PC-3 (cell line): ENCODE results near the gene CNN1. TPM values are rescaled to one million over a fixed set of nuclear protein-coding genes. Genes with fewer than 3 reads are reported as not detected.

ENCODE experiments used
- ATAC-seq: fragments of 200-7000 bp; cut with Tn5 transposase; 2 replicates; pipeline ENCODE4 v1.9.1; 2020; ENCODE audit warnings: mild to moderate bottlenecking, moderate library complexity
- BruUV-seq: library from RNA; stranded (reverse); fragments of 400-500 nt; replicated peaks from 2 replicates; lab custom pipeline; 2021; lab: Mats Ljungman, UMichigan
- CTCF ChIA-PET: fragments of 300-600 bp; sonication (Branson Sonifier 250); formaldehyde crosslinking; loops from one replicate; lab custom pipeline; 2022; ENCODE audit warnings: antibody characterized with exemption; lab: Charles Lee
- POLR2A ChIA-PET: fragments of 300-600 bp; sonication (Branson Sonifier 250); formaldehyde crosslinking; loops from one replicate; lab custom pipeline; 2022; ENCODE audit warnings: antibody characterized with exemption; ENCODE audit not compliant: unreplicated experiment; lab: Charles Lee
- DNase-seq: peaks from one replicate; pipeline ENCODE4 v3.0.0-alpha.2; 2015
- H2AFZ ChIP-seq: fragments of 300-600 bp; sonication (generic); 2 replicates; pipeline ENCODE4 v1.6.0; 2016; ENCODE audit warnings: antibody characterized with exemption, low read length
- H3F3A ChIP-seq: fragments of 300-600 bp; sonication (generic); one replicate; pipeline ENCODE4 v1.6.0; 2017; ENCODE audit warnings: antibody characterized with exemption, low read length, control low read depth, mild to moderate bottlenecking; ENCODE audit not compliant: unreplicated experiment
- H3K27ac ChIP-seq: fragments of 300-600 bp; sonication (generic); 2 replicates; pipeline ENCODE4 v1.5.1; 2016; ENCODE audit warnings: mild to moderate bottlenecking, low read length
- H3K27me3 ChIP-seq: fragments of 300-600 bp; sonication (generic); 2 replicates; pipeline ENCODE4 v1.6.1; 2016; ENCODE audit warnings: low read length, mixed read lengths
- H3K36me3 ChIP-seq: fragments of 300-600 bp; sonication (generic); 2 replicates; pipeline ENCODE4 v1.6.1; 2016; ENCODE audit warnings: low read depth, mixed run types, low read length, mixed read lengths
- H3K4me1 ChIP-seq: fragments of 300-600 bp; sonication (generic); 2 replicates; pipeline ENCODE4 v1.5.1; 2016; ENCODE audit warnings: low read length; ENCODE audit not compliant: insufficient read depth
- H3K4me2 ChIP-seq: fragments of 300-600 bp; sonication (generic); 2 replicates; pipeline ENCODE4 v1.6.0; 2016; ENCODE audit warnings: low read length
- H3K4me3 ChIP-seq: fragments of 300-600 bp; sonication (generic); 2 replicates; pipeline ENCODE4 v1.5.1; 2016; ENCODE audit warnings: mild to moderate bottlenecking, low read length, mixed read lengths
- H3K79me2 ChIP-seq: fragments of 300-600 bp; sonication (generic); 2 replicates; pipeline ENCODE4 v1.6.1; 2017; ENCODE audit warnings: low read length, mixed read lengths
- H3K9ac ChIP-seq: fragments of 300-600 bp; sonication (generic); 2 replicates; pipeline ENCODE4 v1.6.0; 2016; ENCODE audit warnings: mild to moderate bottlenecking, low read length
- H3K9me2 ChIP-seq: fragments of 300-600 bp; sonication (generic); replicated peaks from 2 replicates; pipeline ENCODE4 v1.6.1; 2016; ENCODE audit warnings: mixed run types, low read length, mixed read lengths
- H3K9me3 ChIP-seq: fragments of 300-600 bp; sonication (generic); 2 replicates; pipeline ENCODE4 v1.6.1; 2016; ENCODE audit warnings: low read length, mixed read lengths
- H4K20me1 ChIP-seq: fragments of 300-600 bp; sonication (generic); 2 replicates; pipeline ENCODE4 v1.6.1; 2016; ENCODE audit warnings: low read length, mixed read lengths
- EZH2 ChIP-seq: fragments of 300-600 bp; sonication (generic); IDR thresholded peaks from one replicate; pipeline ENCODE4 v1.6.1; 2017; ENCODE audit warnings: antibody characterized with exemption, mild to moderate bottlenecking, low read length; ENCODE audit not compliant: unreplicated experiment
- EZH2phosphoT487 ChIP-seq: fragments of 300-600 bp; sonication (generic); IDR thresholded peaks from 2 replicates; pipeline ENCODE4 v1.6.1; 2018; ENCODE audit warnings: mild to moderate bottlenecking, antibody characterized with exemption, low read length, borderline replicate concordance
- intact Hi-C: fragments of 100-400 bp; cut with micrococcal nuclease; formaldehyde crosslinking; loops from 2 replicates; pipeline ENCODE4 v1.9.0; 2023
- total RNA-seq: library from RNA; depleted of rRNA; stranded (reverse); fragments of >200 nt; gene quantifications from 2 replicates; pipeline ENCODE4 v1.2.3, GENCODE V29; 2014
- TF ChIP-seq, protein P1 (sequence below): fragments of 300-600 bp; sonication (generic); conservative IDR thresholded peaks from 2 replicates; pipeline ENCODE4 v1.5.1; 2017; ENCODE audit warnings: antibody characterized with exemption, low read depth, mild to moderate bottlenecking, low read length

Gene CNN1
- total RNA-seq, 1 experiment from 2014 or later: 0.77 TPM

DNA sequence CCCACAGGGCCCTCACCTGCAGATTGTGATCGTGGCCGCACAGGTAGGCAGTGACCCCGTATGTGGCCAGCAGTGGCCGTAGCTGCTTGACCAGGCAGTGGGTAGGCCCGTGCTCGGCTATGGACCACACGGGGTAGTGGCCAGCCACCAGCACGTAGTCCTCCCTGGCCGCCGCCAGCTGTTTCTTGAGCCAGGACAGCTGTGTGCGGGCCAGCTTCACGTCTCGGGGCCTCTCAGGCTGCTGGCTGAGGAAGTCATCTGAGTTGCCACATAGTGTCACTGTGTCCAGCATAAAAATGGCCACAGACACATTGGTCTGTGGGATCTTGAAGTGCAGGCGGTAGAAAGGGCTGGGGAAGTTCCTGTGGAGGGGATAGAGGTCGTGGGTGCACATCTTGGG, 37.6 kb downstream of the CNN1 start:
- CTCF ChIA-PET: no interaction called here
- BruUV-seq: no TSS peak

DNA sequence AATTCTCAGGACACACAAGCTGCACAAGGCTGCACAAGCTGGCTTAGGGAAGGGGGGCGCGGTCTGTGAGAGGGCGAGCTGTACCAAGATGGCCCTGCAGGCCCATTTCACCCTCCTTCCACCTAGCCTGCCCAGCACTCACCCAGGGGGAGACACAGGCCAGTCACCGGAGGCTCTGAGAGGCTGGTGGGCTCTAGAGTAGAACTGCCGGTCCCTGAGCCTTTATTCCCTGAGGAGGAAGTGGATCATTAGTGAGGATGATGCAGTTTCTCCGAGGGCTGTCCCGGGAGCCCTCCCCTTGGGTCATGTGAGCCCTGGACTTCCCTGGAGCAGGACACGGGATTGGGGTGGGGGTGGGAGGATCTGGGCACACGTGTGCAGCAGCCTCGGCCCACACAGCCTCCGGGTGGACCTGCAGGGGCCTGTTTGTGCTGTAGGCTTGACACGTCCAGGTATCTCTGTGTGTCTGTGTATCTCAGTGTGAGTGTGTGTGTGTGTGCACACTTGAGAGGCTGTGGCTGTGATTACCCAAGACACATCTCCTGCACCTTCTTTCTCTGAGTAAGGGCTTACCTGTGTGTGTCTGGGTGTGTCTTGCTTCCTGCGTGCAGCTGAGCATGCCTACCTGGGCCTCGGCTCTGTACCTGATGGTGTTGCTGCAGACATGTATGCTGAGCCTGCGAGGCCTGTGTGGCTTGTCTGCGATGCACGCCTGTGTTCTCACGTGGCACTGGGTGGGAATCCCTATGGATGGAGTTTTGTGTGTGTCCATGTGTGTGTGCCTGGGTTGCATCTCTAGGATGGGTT, 39.0 kb downstream of the CNN1 start, which contains the start of gene ACP5:
ACP5 (minus strand) TSS at position 195 of the 807 bp plus-strand sequence. CDS start 328 bp downstream, outside the sequence.
- no peak within 1 kb of the TSS for H3K9ac ChIP-seq
- no peak within 1 kb of the TSS for H3K4me3 ChIP-seq
- H3K27ac ChIP-seq: no peak within 1 kb of the TSS
- no peak for ATAC-seq
- no peaks in the 10 kb centered on the region for H3K4me1 ChIP-seq
- H3K27me3 ChIP-seq: no peaks in the 10 kb centered on the region
- H2AFZ ChIP-seq: no peak within 1 kb of the TSS
- ChIA-PET POLR2A (no interaction called here), CTCF (no interaction called here)
- no peaks in the 10 kb centered on the region for H3K9me2 ChIP-seq
- no peaks in the 10 kb centered on the region for H3F3A ChIP-seq
- DNase-seq: no peak
- BruUV-seq: no TSS peak
- H4K20me1 ChIP-seq: no peaks in the 10 kb centered on the region
- intact Hi-C loops: no loop called here
- no peaks in the 10 kb centered on the region for H3K79me2 ChIP-seq
- no peaks in the 10 kb centered on the region for H3K9me3 ChIP-seq
- TF ChIP-seq EZH2phosphoT487 (no peak), EZH2 (no peak)
- TF ChIP-seq, protein P1, sequence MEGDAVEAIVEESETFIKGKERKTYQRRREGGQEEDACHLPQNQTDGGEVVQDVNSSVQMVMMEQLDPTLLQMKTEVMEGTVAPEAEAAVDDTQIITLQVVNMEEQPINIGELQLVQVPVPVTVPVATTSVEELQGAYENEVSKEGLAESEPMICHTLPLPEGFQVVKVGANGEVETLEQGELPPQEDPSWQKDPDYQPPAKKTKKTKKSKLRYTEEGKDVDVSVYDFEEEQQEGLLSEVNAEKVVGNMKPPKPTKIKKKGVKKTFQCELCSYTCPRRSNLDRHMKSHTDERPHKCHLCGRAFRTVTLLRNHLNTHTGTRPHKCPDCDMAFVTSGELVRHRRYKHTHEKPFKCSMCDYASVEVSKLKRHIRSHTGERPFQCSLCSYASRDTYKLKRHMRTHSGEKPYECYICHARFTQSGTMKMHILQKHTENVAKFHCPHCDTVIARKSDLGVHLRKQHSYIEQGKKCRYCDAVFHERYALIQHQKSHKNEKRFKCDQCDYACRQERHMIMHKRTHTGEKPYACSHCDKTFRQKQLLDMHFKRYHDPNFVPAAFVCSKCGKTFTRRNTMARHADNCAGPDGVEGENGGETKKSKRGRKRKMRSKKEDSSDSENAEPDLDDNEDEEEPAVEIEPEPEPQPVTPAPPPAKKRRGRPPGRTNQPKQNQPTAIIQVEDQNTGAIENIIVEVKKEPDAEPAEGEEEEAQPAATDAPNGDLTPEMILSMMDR: no peak
- no peak within 1 kb of the TSS for H3K4me2 ChIP-seq
- H3K36me3 ChIP-seq: no peaks in the 10 kb centered on the region

More for the DNA sequence above, 37.6 kb downstream of the CNN1 start:
- no peak overlapping the region for H2AFZ ChIP-seq
- no peak overlapping the region for H3K27ac ChIP-seq
- H3K4me3 ChIP-seq: no peak overlapping the region
- H3K79me2 ChIP-seq: no peaks in the 10 kb centered on the region
- no peaks in the 10 kb centered on the region for H3F3A ChIP-seq
- H3K9me2 ChIP-seq: no peaks in the 10 kb centered on the region
- ATAC-seq (no peak), DNase-seq (no peak)
- intact Hi-C loops: no loop called here
- H3K4me1 ChIP-seq: no peaks in the 10 kb centered on the region
- no peaks in the 10 kb centered on the region for H3K27me3 ChIP-seq
- no peaks in the 10 kb centered on the region for H4K20me1 ChIP-seq
- POLR2A ChIA-PET: no interaction called here
- no peaks in the 10 kb centered on the region for H3K9me3 ChIP-seq
- no peak overlapping the region for H3K4me2 ChIP-seq
- no peaks in the 10 kb centered on the region for H3K36me3 ChIP-seq
- TF ChIP-seq, protein P1: no peak
- no peak for TF ChIP-seq EZH2phosphoT487
- H3K9ac ChIP-seq: no peak overlapping the region
